Sigmoid colon (tissue), 4 donors: ENCODE data around the gene KRT79.

Experiments
- CTCF ChIP-seq, 4 experiments: fragments of 450-650 bp in 3 of 4; fragments of 200-600 bp in 1 of 4; IDR thresholded peaks; one replicate each; pipeline ENCODE4 v1.5.1; 2016 to 2019; ENCODE audit warnings: antibody characterized with exemption in 4 of 4, mild to moderate bottlenecking in 3 of 4, moderate library complexity in 2 of 4
- EP300 ChIP-seq, 4 donors: sonication (generic); formaldehyde crosslinking; IDR thresholded peaks; one replicate each; pipeline ENCODE4 v1.6.1; 2017; ENCODE audit warnings: antibody characterized with exemption in 4 of 4
- POLR2A ChIP-seq, 2 donors: fragments of 450-650 bp; IDR thresholded peaks; one replicate each; pipeline ENCODE4 v1.6.1; 2016; ENCODE audit warnings: antibody characterized with exemption in 2 of 2, mild to moderate bottlenecking in 2 of 2, moderate library complexity in 2 of 2
- POLR2AphosphoS5 ChIP-seq, 4 donors: sonication (generic); formaldehyde crosslinking; IDR thresholded peaks; one replicate each; pipeline ENCODE4 v1.6.1; 2017; ENCODE audit warnings: antibody characterized with exemption in 4 of 4

DNA sequence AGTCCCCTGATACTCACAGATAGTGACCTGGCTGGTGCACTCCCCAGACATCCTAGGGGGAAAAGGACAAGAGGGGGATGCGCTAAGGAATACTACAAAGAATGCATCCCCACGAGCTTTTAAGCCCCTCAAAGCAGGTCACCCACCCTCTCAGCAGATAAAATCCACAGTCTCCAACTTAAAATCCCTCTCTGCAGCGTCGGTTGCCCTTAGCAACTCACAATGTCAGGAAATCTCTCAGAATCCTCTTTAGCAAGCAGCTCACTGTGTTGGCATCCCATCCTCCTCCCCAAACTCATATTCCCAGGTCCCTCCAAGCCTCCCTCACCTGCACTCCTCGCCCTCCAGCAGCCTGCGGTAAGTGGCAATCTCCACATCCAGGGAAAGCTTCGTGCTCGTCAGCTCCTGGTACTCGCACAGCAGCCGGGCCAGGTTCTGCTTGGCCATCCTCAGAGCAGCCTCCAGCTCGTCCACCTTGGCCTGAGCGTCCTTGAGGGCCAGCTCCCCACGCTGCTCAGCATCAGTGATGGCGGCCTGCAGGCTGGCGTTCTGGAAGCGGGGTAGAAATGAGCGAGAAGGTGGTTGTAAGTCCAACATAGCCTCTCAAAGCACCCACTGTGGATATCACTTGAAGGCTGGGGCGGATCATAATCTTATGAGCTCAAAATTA, 5.5 kb upstream of the KRT79 start:
- TF ChIP-seq CTCF (IDR thresholded peaks at IDR 0.05) (no peak), EP300 (IDR thresholded peaks at IDR 0.05) (no peak), POLR2A (IDR thresholded peaks at IDR 0.05) (no peak), POLR2AphosphoS5 (IDR thresholded peaks at IDR 0.05) (no peak)
